Activated CD4-positive, alpha-beta T cell treated with anti-CD3 and anti-CD28 coated beads, Interleukin-2, Interleukin-4, amounts not matched to agents 100 ng/mL and 50 ng/mL, durations not matched to agents 16 hours and 8 hours (primary cell): ENCODE results near the gene LY9.
"Not testable (repeated sequence)": the region's sequence is repeated elsewhere in the genome, so short reads cannot be mapped to it uniquely, and the experiment has no call there.

Experiments used
- DNase-seq: peaks from one replicate; pipeline ENCODE4 v3.0.0-alpha.2; 2020; ENCODE audit warnings: low spot score

LY9 gene

GRCh38 chr1:160774886-160775719 is 20.9 kb upstream of the LY9 start:
- DNase-seq = no peak

GRCh38 chr1:160776178-160776577 is 19.8 kb upstream of the LY9 start:
- DNase-seq = no peak

GRCh38 chr1:160777486-160778089 is 18.4 kb upstream of the LY9 start:
- peak; percentile 71 for DNase-seq

- DNase-seq = no peak
Observed at GRCh38 chr1:160778976-160779375, 17.0 kb upstream of the LY9 start.

DNA sequence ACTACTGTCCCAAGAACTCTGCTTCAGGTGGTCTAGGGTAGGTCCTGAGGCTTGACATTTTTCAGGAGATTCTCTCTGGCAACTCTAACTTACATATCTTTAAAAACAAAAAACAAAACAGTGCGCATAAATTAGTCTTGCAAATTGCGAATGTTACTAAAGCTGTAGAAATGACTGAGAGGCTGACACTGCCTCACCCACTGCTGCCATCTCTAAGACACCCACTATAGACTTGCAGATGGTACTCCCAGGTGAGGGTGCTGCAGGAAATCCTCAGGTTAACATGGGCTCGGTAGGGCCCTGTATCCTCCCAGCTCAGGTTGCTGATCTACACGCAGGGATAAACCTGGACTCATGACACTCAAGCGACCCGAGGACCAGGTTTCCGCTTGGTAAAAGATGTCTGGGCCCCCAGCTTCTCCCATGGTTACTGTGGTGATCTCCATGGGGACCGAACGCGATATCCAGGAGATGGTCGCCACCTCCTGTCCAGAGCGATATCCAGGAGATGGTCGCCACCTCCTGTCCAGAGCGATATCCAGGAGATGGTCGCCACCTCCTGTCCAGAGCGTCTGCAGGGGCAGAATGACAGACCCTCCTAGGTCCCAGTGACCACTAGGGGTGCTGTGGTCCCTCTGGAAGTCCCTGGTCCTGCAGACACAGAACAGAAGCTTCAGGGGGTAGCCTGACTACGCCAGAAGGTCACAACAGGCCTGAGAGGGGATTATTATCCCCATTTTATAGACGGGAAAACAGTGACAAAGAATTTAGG is 16.2 kb upstream of the LY9 start:
- DNase-seq = peak; percentile 48

GRCh38 chr1:160780398-160780755 is 15.6 kb upstream of the LY9 start:
- no peak for DNase-seq

- DNase-seq = no peak
Observed at GRCh38 chr1:160781186-160781766, 14.7 kb upstream of the LY9 start.

DNA sequence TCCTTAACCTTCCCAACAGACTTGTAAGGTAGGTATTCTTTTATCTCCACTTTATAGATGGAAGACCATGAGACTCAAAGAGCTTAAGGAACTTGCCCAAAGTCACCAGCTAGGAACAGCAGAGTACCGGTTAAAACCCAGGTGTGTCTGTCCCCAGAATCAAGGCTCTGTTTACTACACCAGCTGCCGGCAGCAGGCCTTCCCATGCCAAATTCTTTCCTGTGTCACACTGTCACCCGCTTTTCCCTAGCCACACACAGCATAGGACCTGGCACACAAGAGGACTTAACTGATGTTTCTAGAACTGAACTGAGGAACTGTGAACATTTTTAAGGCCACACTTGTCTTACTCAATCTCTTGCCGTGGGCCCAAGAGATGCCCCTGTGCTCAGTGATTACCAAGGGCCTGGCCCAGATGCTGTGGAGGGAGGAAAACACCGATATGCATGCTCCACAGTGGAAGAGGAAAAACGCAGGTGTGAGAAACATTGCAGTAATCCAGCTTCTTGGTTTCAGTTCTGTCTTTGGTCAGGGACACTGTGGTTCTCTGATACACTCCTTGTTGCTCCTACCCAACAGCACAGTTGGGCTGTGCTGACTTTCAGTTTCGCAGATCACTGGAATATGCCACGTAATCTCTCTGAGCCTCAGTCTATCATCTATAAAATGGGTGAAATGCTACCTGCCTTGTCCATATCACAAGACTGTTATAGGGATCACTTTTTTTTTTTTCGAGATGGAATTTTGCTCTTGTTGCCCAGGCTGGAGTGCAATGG is 13.9 kb upstream of the LY9 start:
- peak; percentile 84 for DNase-seq

DNA sequence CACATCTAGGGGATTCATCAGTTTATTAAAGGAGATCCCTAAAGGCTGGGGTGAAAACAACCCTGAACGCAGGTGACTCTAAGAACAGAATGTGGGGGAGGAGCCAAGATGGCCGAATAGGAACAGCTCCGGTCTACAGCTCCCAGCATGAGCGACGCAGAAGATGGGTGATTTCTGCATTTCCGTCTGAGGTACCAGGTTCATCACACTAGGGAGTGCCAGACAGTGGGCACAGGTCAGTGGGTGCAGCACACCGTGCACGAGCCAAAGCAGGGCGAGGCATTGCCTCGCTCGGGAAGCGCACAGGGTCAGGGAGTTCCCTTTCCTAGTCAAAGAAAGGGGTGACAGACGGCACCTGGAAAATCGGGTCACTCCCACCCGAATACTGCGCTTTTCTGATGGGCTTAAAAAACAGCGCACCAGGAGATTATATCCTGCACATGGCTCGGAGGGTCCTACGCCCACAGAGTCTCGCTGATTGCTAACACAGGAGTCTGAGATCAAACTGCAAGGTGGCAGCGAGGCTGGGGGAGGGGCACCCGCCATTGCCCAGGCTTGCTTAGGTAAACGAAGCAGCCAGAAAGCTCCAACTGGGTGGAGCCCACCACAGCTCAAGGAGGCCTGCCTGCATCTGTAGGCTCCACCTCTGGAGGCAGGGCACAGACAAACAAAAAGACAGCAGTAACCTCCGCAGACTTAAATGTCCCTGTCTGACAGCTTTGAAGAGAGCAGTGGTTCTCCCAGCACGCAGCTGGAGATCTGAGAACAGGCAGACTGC is 12.8 kb upstream of the LY9 start:
- not testable (repeated sequence) for DNase-seq

DNA sequence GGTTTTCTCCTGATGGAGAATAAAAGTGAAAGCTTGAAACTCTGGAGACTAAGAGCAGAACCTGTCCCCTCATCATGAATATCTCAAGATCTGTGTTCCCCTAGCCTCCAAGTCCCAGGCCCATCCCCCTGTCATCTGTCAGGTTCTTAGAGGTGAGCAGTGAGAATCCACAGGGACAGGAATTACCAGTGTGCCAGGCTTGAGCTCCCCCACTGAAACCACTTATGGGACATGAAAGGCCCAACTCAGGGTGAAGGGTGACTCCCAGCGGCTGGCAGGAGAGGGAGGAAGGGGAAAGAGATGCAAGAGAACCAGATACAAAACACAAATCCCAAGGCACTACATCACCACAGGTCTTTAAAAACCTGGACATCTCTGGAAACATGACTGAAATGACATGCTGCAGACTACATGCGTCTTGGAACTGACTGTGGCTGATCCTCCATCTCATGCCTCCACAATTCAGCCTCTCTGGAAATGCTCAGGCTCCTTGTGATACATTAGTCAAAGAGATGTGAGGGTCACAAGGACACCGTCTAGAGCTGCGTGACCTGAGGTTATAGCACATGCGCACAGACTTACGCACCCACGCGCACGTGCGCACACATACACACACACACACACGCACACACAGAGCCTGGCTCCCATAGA is 6.8 kb upstream of the LY9 start:
- no peak for DNase-seq

DNA sequence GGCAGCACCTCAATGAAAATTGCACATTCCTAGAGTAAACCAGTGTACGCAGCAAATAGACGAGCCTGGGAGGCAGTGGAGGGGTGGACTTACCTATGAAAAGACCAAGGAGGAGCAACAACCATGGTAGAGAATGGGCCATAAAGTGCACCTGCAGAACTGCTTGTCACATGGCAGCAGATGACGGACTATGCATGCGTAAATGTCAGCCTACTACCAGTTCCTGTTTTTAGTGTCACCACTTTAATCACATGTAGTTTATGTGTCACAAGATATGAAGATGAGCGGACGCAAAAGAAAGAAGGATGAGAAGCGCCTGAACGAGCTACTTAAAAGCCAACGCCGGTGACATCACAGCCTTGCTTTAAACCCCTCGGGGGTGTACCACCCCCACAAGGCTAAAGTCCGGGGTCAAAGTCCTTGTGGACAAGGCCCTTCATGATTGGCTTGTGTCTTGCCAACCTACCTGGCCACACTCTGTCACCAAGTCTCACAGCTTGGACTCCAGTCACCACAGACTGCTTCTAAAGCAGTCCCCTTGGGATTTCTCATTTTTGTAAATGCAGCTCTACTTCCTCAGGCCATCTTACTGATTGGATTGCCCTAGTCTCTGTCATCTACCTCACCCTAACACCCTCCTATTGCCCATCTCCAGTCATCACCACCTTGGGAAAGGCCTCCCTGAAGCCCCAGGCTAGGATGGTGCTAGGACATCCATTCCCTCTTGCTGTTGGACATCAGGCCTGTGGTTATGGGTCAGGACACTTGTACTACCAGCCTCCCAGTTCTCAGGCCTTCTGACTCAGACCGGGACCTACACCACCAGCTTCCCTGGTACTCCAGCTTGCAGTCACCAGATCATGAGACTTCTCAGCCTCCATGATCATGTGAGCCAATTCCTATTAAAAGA is 6.0 kb upstream of the LY9 start:
- DNase-seq = no peak

DNA sequence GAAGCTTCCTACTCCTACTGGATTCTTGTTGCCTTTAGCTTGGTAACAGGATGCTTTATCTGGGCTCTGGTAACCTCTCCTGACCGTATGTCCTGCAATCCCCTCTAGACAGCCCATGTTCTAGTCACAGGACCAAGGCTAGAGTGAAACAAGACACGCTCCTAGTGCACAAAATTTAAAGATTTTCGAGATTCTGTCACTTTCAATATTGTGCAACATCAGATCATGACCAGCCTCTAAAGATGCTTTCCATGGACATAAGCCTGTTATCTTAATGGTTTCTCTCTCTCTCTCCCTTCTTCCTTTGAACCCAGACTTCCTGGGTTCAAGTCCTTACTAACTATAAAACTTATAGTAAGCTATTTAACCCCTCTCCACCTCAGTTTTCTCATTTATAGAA is 1.6 kb upstream of the LY9 start:
- DNase-seq = no peak

DNA sequence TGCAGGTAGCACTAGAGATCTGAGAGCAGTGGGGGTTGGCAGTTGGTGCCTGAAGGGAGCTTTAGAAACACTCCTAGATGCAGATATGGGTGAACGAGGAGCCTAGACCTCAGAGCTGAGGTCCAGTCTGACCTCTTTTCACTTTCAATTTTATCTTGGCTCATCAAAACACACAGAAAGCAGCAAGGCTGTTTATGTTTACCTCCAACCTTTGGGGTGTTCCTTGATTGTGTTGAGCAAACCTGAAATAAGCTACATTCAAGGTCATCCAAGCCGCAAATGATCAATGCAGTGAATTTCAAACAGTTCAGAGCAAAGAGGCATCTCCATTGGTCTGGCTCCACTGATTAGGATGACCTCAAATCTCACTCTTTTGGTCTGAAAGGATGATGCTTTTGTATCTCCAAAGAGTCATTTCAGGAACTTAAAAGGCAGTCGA is 1.3 kb downstream of the LY9 start:
- DNase-seq = peak; percentile 47

GRCh38 chr1:160797861-160798273 is 1.9 kb downstream of the LY9 start:
- DNase-seq = peak; percentile 76

DNA sequence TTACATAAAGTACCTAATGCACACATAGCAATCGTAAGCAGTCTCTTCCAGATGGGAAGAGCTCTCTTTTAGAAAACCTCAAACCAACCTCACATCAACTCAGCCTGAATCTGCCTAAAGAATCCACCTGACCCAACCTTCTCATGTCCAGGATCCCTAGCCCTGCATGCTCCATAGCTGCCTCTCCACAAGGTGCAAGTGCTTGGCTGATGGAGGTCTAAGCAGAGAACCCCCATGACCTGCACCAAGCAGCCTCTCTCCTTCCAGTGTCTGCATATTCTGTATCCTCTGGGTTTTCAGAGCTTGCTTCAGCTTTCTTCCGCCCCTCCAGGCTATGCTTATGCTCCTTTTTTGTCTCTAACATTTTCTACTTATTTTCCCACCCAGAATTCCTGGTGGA is 2.5 kb downstream of the LY9 start:
- DNase-seq = no peak

GRCh38 chr1:160799641-160800040 is 3.7 kb downstream of the LY9 start:
- DNase-seq = no peak

GRCh38 chr1:160800142-160800541 is 4.2 kb downstream of the LY9 start:
- no peak for DNase-seq

GRCh38 chr1:160800645-160801408 is 4.9 kb downstream of the LY9 start:
- DNase-seq = peak; percentile 58
